ENCODE measurements around the gene RABL3.

DNA sequence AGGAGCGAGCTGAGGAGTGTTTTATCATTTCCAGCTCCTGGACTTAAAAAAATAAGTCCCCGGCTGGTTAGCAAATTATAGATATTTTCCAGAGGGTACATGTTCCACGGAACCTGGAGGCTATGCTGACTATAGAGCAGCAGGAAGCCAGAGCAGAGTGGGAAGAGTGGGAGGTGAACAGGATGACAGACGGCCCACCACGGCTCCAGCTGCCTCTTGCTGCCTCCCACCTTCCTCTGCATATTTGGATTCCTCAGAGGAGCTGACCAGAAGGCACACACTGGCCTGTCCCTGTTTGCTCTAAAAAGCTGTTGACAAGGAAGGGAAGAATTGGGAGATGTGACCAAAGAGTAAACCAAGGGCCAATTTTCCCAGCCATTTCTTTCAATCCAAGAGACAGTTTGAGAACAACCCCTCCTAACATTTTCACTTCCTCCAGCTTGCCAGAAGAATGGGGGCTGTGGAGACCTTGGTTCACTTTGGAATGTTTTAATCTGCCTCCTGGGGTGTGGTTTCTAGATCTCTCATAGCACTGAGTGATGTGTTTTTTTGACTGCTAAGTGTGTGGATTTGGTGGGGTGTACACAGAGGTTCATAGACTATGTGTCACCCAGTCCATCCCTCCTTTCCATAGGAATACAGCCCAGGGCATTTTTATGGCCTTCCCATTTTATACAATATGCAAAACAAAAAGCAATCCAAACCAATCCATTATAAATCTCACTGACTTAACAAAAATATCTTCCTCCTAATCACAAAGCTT lies 97.1 kb downstream of the RABL3 start:
- TF ChIP-seq CTCF (IDR thresholded peaks at IDR 0.05; ENCODE audit: low read depth, low read length) = no peak
- no peak for TF ChIP-seq EZH2phosphoT487 (IDR thresholded peaks at IDR 0.05; ENCODE audit: low read depth)

Data from OCI-LY3 (cell line).